ENCODE measurements around the gene CYP27B1. TPM values are rescaled to one million over a fixed set of nuclear protein-coding genes. Genes with fewer than 3 reads are reported as not detected.
A peak's percentile ranks its signal among the peaks of the same experiment; 100 is the strongest.

Gene CYP27B1
- polyA plus RNA-seq, 1 experiment = 0.91 TPM

DNA sequence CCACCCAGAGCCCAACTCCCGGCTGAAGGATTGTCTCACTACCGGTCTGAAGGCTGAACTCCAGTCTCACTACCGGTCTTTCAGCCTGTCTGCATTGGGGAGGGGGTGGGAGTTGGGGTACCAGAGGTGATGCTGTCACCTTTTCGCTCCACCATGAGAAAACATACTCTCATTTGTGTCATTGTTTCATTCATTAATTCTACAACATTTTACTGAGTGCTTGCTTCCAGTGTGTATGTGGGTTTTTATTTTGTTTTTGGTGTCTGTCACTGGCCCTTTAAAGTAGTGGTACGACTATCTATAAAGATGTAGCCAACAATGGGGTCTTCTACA is 14.2 kb downstream of the CYP27B1 start:
- Histone ChIP-seq H3K36me3 (ENCODE audit: control insufficient read depth, insufficient read depth, low read length) (peaks cover 7% of the 10 kb centered on the region), H3K27me3 (ENCODE audit: control insufficient read depth, insufficient read depth, low read length) (peaks cover 6% of the 10 kb centered on the region), H3K4me3 (ENCODE audit: low read depth, low read length) (peak overlapping the region; percentile 3)
- POLR2A ChIA-PET = interaction anchor here (1.1 kb wide), 1 partner anchor 19 kb away, joined by 3 read pairs; the partner anchor contains the start of genes EEF1AKMT3 and METTL1
- CTCF ChIA-PET = interaction anchor here (0.9 to 1.1 kb wide), 3 partner anchors 16 to 27 kb away, joined by 3 to 4 read pairs (median 3); no protein-coding TSS in a partner anchor
- DNase-seq (ENCODE audit: low read depth) = no peak
- TF ChIP-seq CTCF (IDR thresholded peaks at IDR 0.05; ENCODE audit: insufficient read depth, low read depth, low read length) = no peak

GRCh38 chr12:57751788-57752667 is 14.8 kb downstream of the CYP27B1 start, which contains the start of gene CDK4:
CDK4 (minus strand) TSS chr12:57752310; CDS start chr12:57751717, 593 bp downstream.
- no peak for TF ChIP-seq CTCF (IDR thresholded peaks at IDR 0.05; ENCODE audit: insufficient read depth, low read depth, low read length)
- Histone ChIP-seq H3K27me3 (ENCODE audit: control insufficient read depth, insufficient read depth, low read length) (peaks cover 6% of the 10 kb centered on the region), H3K4me3 (ENCODE audit: low read depth, low read length) (peak within 1 kb of the TSS; percentile 81), H3K36me3 (ENCODE audit: control insufficient read depth, insufficient read depth, low read length) (peaks cover 10% of the 10 kb centered on the region)
- POLR2A ChIA-PET = interaction anchor here (1.1 kb wide), 1 partner anchor 20 kb away, joined by 3 read pairs; the partner anchor contains the start of genes EEF1AKMT3 and METTL1
- DNase-seq (ENCODE audit: low read depth) = peak; percentile 99
- CTCF ChIA-PET = interaction anchor here (0.9 to 1.1 kb wide), 3 partner anchors 15 to 28 kb away, joined by 3 to 4 read pairs (median 3); no protein-coding TSS in a partner anchor

DNA sequence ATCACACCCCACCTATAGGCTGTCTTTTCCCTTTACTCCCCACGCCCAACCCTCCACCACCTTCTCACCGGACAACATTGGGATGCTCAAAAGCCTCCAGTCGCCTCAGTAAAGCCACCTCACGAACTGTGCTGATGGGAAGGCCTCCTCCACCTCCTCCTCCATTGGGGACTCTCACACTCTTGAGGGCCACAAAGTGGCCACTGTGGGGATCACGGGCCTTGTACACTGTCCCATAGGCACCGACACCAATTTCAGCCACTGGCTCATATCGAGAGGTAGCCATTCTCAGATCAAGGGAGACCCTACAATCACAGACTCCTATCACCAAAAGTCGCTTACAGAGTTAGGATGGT is 15.5 kb downstream of the CYP27B1 start:
- Histone ChIP-seq H3K4me3 (ENCODE audit: low read depth, low read length) (peak overlapping the region; percentile 81), H3K27me3 (ENCODE audit: control insufficient read depth, insufficient read depth, low read length) (peaks cover 6% of the 10 kb centered on the region), H3K36me3 (ENCODE audit: control insufficient read depth, insufficient read depth, low read length) (peaks cover 14% of the 10 kb centered on the region)
- TF ChIP-seq CTCF (IDR thresholded peaks at IDR 0.05; ENCODE audit: insufficient read depth, low read depth, low read length) = no peak
- no peak for DNase-seq (ENCODE audit: low read depth)
- ChIA-PET CTCF (interaction anchor here (1.1 kb wide), 1 partner anchor 28 kb away, joined by 4 read pairs; no protein-coding TSS in a partner anchor), POLR2A (interaction anchor here (1.1 kb wide), 1 partner anchor 21 kb away, joined by 3 read pairs; the partner anchor contains the start of genes EEF1AKMT3 and METTL1)

DNA sequence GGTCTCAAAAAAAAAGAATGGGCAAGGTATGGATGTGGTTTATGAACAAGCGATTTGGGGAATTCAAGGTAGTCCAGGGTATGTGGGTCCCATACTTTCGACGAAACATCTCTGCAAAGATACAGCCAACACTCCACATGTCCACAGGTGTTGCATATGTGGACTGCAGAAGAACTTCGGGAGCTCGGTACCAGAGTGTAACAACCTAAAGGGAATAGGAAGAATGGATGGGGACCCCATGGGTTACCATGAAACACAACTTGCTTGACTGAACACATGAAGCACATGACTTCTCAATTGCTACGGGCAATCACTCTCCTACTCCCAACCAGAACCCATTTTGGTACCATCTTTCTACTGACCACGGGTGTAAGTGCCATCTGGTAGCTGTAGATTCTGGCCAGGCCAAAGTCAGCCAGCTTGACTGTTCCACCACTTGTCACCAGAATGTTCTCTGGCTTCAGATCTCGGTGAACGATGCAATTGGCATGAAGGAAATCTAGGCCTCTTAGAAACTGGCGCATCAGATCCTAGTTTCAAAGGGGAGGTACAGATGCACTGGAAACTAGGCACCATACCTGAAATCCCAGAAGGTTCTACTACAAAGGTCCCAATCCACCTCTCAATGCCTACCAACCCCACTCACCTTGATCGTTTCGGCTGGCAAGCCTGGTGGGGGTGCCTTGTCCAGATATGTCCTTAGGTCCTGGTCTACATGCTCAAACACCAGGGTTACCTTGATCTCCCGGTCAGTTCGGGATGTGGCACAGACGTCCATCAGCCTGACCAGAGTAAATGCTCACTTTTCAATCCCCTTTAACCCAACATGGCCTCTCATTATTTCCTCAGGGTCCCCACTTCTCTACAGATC is 16.1 kb downstream of the CYP27B1 start:
- Histone ChIP-seq H3K4me3 (ENCODE audit: low read depth, low read length) (peak overlapping the region; percentile 81), H3K36me3 (ENCODE audit: control insufficient read depth, insufficient read depth, low read length) (peaks cover 15% of the 10 kb centered on the region), H3K27me3 (ENCODE audit: control insufficient read depth, insufficient read depth, low read length) (peaks cover 2% of the 10 kb centered on the region)
- no peak for DNase-seq (ENCODE audit: low read depth)
- ChIA-PET POLR2A (no interaction called here), CTCF (interaction anchor here (1.0 kb wide), 1 partner anchor 9 kb away, joined by 3 read pairs; no protein-coding TSS in a partner anchor)
- no peak for TF ChIP-seq CTCF (IDR thresholded peaks at IDR 0.05; ENCODE audit: insufficient read depth, low read depth, low read length)
